Peyer's patch (tissue), 4 donors: Measurements from ENCODE around the gene MFRP. TPM values are rescaled to one million over a fixed set of nuclear protein-coding genes. Genes with fewer than 3 reads are reported as not detected.
A peak's percentile ranks its signal among the peaks of the same experiment; 100 is the strongest.

Experiments
- DNase-seq, 3 donors: peaks; one replicate each; pipeline ENCODE4 v3.0.0-alpha.2; 2017 to 2019
- H3K27ac ChIP-seq, 4 donors: fragments of 200-600 bp; sonication (generic); one replicate each; pipeline ENCODE4 v1.5.1; 2016 to 2019
- H3K27me3 ChIP-seq, 2 donors: fragments of 200-600 bp; sonication (generic); one replicate each; pipeline ENCODE4 v1.5.1; 2019
- H3K36me3 ChIP-seq, 3 donors: fragments of 200-600 bp; sonication (generic); one replicate each; pipeline ENCODE4 v1.5.1; 2016 to 2019
- H3K4me1 ChIP-seq, 4 donors: fragments of 200-600 bp; sonication (generic); one replicate each; pipeline ENCODE4 v1.5.1; 2016 to 2019
- H3K4me3 ChIP-seq, 4 donors: fragments of 200-600 bp; sonication (generic); 1 replicate in 3 of 4; 2 replicates in 1 of 4; pipeline ENCODE4 v1.5.1; 2016 to 2019; ENCODE audit warnings: mild to moderate bottlenecking in 1 of 4
- H3K9me3 ChIP-seq, 4 donors: fragments of 200-600 bp; sonication (generic); one replicate each; pipeline ENCODE4 v1.5.1; 2016 to 2019; ENCODE audit warnings: mild to moderate bottlenecking in 1 of 4
- POLR2A ChIP-seq, 2 donors: fragments of 450-650 bp; IDR thresholded peaks; one replicate each; pipeline ENCODE4 v1.5.1; 2017; ENCODE audit warnings: antibody characterized with exemption in 2 of 2, mild to moderate bottlenecking in 2 of 2, moderate library complexity in 2 of 2
- total RNA-seq, 4 donors: library from RNA; depleted of rRNA; stranded (reverse); fragments of >200 nt; gene quantifications; one replicate each; pipeline ENCODE4 v1.1.0, GENCODE V29; 2016
- TF ChIP-seq, protein P1 (sequence below), 6 experiments: fragments of 450-650 bp in 4 of 6; fragments of 200-600 bp in 2 of 6; sonication (generic) in 1 of 6; IDR thresholded peaks; one replicate each; pipeline ENCODE4 v1.5.1; 2017 to 2019; ENCODE audit warnings: antibody characterized with exemption in 6 of 6, mild to moderate bottlenecking in 3 of 6, moderate library complexity in 1 of 6

The MFRP gene
- total RNA-seq, 4 donors from 2014 or later = not detected

DNA sequence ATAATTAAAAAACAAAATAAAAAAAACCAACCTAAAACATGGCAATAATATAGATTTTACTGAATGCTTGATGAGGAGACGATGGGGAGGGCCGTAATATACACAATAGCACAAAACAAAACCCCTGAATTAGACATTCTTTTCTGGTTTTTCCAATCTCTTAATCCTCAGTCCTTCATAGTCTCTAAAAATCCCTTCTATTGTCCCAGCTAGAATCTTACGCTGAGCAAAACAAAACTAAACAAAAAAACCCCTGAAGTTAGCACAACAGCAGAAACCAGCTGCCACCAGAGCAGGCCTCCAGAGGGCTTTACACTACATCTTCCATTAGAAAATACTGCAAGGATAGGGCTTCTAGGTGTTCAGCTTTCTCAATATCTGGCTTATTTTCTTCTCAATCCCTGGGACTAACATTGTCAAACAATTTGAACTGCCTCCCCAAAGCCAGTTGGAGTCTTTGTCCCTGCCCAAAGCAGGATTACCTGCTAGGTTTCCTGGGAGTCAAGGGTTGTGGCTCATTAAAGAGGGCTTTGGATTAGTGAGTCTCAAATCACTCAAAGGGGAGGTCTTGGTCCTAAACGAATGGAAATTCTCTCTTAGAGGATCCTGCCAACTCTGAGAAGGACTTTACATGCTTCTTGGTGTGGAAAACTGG is 14.3 kb downstream of the MFRP start:
- Histone ChIP-seq H3K4me1 (peaks cover 0 to 29% (median 4%) of the 10 kb centered on the region in 4 donors), H3K36me3 (no peaks in the 10 kb centered on the region), H3K4me3 (no peak overlapping the region), H3K27ac (no peak overlapping the region), H3K9me3 (no peaks in the 10 kb centered on the region), H3K27me3 (no peaks in the 10 kb centered on the region)
- TF ChIP-seq, protein P1, sequence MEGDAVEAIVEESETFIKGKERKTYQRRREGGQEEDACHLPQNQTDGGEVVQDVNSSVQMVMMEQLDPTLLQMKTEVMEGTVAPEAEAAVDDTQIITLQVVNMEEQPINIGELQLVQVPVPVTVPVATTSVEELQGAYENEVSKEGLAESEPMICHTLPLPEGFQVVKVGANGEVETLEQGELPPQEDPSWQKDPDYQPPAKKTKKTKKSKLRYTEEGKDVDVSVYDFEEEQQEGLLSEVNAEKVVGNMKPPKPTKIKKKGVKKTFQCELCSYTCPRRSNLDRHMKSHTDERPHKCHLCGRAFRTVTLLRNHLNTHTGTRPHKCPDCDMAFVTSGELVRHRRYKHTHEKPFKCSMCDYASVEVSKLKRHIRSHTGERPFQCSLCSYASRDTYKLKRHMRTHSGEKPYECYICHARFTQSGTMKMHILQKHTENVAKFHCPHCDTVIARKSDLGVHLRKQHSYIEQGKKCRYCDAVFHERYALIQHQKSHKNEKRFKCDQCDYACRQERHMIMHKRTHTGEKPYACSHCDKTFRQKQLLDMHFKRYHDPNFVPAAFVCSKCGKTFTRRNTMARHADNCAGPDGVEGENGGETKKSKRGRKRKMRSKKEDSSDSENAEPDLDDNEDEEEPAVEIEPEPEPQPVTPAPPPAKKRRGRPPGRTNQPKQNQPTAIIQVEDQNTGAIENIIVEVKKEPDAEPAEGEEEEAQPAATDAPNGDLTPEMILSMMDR (IDR thresholded peaks at IDR 0.05) = no peak
- no peak for TF ChIP-seq POLR2A (IDR thresholded peaks at IDR 0.05)
- DNase-seq = no peak

DNA sequence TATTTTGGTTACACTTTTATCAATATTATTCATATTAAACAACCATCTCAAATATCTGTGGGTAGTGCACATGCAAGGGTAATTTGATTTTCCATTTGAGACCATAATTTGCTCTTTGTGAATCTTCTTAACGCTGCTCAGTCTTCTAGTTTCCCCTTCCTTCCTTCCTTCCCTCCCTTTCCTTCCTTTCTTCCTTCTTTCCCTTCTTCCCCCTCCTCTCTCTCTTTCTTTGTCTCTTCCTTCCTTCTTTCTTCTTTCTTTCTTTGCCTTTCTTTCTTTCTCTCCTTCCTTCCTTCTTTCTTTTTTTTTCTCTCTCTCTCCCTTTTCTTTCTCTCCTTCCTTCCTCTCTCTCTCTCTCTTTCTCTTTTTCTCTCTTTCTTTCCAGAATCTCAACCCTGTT is 16.3 kb downstream of the MFRP start:
- TF ChIP-seq POLR2A (IDR thresholded peaks at IDR 0.05) = no peak
- TF ChIP-seq, protein P1 (IDR thresholded peaks at IDR 0.05) = no peak
- no peaks in the 10 kb centered on the region for H3K36me3 ChIP-seq
- no peaks in the 10 kb centered on the region for H3K9me3 ChIP-seq
- peaks cover 0 to 10% (median 3%) of the 10 kb centered on the region in 4 donors for H3K4me1 ChIP-seq
- H3K4me3 ChIP-seq = no peak overlapping the region
- no peak overlapping the region for H3K27ac ChIP-seq
- no peak for DNase-seq
- H3K27me3 ChIP-seq = no peaks in the 10 kb centered on the region

DNA sequence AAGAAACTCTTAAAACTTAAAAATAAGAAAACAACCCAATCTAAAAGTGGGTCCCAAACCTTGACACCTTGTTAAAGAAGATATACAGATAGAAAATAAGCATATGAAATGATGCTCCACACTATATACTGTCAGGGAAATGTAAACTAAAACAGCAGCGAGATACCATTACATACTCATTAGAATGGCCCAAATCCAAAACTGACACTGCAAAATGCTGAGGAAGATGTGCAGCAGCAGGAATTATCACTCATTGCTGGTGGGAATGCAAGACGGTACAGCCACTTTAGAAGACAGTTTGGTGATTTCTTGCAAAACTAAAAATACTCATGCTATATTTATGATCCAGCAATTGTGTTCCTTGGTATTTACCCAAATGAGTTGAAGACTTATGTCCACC is 17.2 kb downstream of the MFRP start:
- H3K36me3 ChIP-seq = no peaks in the 10 kb centered on the region
- H3K27ac ChIP-seq = no peak overlapping the region
- no peak overlapping the region for H3K4me3 ChIP-seq
- H3K4me1 ChIP-seq = peaks cover 0 to 4% (median 0%) of the 10 kb centered on the region in 4 donors
- H3K27me3 ChIP-seq = no peaks in the 10 kb centered on the region
- TF ChIP-seq POLR2A (IDR thresholded peaks at IDR 0.05) = no peak
- TF ChIP-seq, protein P1 (IDR thresholded peaks at IDR 0.05) = no peak
- no peak for DNase-seq
- no peaks in the 10 kb centered on the region for H3K9me3 ChIP-seq

DNA sequence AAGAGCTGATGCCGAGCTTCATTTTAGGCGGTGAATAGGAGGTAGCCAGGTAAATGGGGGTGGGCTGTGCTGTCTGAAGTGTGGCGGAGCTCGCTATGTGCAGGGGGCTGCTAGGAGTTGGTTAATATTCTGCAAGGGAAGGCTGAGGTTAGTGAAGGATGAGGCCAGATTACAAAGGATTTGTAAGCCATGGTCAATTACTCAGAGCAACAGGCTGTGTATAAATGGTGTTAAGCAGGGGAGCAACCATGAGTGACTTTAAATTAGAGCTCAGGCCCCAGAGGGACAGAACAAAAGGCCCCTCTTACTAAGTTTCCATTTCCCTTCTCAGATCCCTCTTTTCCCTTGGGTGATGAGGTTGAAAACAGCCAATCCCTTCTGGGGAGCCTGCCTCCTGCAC is 22.3 kb downstream of the MFRP start:
- H3K27ac ChIP-seq = no peak overlapping the region
- no peak overlapping the region for H3K4me3 ChIP-seq
- no peak for DNase-seq
- H3K36me3 ChIP-seq = no peaks in the 10 kb centered on the region
- no peaks in the 10 kb centered on the region for H3K9me3 ChIP-seq
- no peak for TF ChIP-seq POLR2A (IDR thresholded peaks at IDR 0.05)
- TF ChIP-seq, protein P1 (IDR thresholded peaks at IDR 0.05) = no peak
- H3K27me3 ChIP-seq = no peaks in the 10 kb centered on the region
- peaks cover 0 to 22% (median 6%) of the 10 kb centered on the region in 4 donors for H3K4me1 ChIP-seq

DNA sequence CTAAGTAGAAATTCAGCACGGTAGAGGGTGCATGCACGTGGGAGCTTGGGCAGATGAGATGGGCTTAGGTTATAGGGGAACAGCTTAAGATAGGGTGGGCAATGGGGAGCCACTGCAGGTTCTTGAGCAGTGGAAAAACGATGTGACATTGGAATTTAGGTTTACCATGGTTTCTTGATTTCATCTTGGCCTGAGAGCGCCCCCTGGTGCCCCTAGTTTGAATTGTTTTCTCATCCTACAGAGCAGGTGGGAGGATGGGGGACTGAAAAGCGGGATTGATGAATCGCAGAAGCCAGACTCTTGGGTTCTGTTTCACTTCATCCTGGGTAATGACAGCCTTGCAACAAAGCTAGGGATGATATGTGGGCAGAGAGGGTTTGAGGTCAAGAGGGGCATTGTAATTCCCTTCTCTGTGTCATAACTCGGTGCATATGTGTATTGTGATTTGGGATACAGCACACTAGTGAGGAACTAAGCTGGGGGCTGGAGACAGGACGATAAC is 22.9 kb downstream of the MFRP start:
- no peak overlapping the region for H3K4me3 ChIP-seq
- peak; percentile 67 to 92 (median 85) for DNase-seq
- H3K4me1 ChIP-seq = peaks cover 0 to 22% (median 6%) of the 10 kb centered on the region in 4 donors
- no peaks in the 10 kb centered on the region for H3K36me3 ChIP-seq
- TF ChIP-seq, protein P1 (IDR thresholded peaks at IDR 0.05) = peak; percentile 71 to 84 (median 76)
- TF ChIP-seq POLR2A (IDR thresholded peaks at IDR 0.05) = no peak
- H3K9me3 ChIP-seq = no peaks in the 10 kb centered on the region
- no peaks in the 10 kb centered on the region for H3K27me3 ChIP-seq
- no peak overlapping the region for H3K27ac ChIP-seq
